HEK293 (cell line): ENCODE data around the gene NHS.

Source experiments
- CTCF ChIA-PET: fragments of 350-600 bp; formaldehyde crosslinking; extraction: SDS; loops from one replicate; lab custom pipeline; 2021; ENCODE audit warnings: antibody characterized with exemption; lab: Yijun Ruan, JAX
- POLR2A ChIA-PET: fragments of 300-600 bp; formaldehyde crosslinking; extraction: SDS; loops from one replicate; lab custom pipeline; 2020; ENCODE audit warnings: antibody characterized with exemption, inconsistent platforms; lab: Yijun Ruan, JAX
- H3K27ac ChIP-seq: fragments of 200-500 bp; sonication (Bioruptor generic); 2 replicates; pipeline ENCODE4 v1.5.1; 2014; ENCODE audit warnings: low read depth, low read length, control low read depth, inconsistent platforms; ENCODE audit errors: extremely low read depth
- H3K36me3 ChIP-seq, 2 experiments: fragments of 200-500 bp in 1 of 2; sonication (Bioruptor generic) in 1 of 2; 1 replicate in 1 of 2; 2 replicates in 1 of 2; pipeline ENCODE4 v1.5.1; 2014 to 2017; ENCODE audit warnings: inconsistent platforms in 2 of 2, low read length in 2 of 2; ENCODE audit not compliant: control insufficient read depth in 2 of 2, insufficient read depth in 1 of 2
- H3K4me1 ChIP-seq: fragments of 200-500 bp; sonication (Bioruptor generic); 2 replicates; pipeline ENCODE4 v1.5.1; 2014; ENCODE audit warnings: mild to moderate bottlenecking, low read length, inconsistent platforms; ENCODE audit not compliant: control insufficient read depth, insufficient read depth
- H3K4me3 ChIP-seq: 2 replicates; pipeline ENCODE4 v1.5.1; 2011; ENCODE audit warnings: low read depth, mild to moderate bottlenecking, control low read depth, low read length, moderate library complexity
- H3K9me3 ChIP-seq: fragments of 200-500 bp; sonication (Bioruptor generic); 2 replicates; pipeline ENCODE4 v1.5.1; 2014; ENCODE audit warnings: low read depth, low read length, inconsistent platforms; ENCODE audit not compliant: control insufficient read depth, insufficient read depth
- GFI1B ChIP-seq: fragments of 450-650 bp; formaldehyde crosslinking; IDR thresholded peaks from 2 replicates; pipeline ENCODE4 v1.5.1; 2016; ENCODE audit warnings: missing biosample characterization, missing genetic modification characterization
- KLF1 ChIP-seq: fragments of 450-650 bp; formaldehyde crosslinking; IDR thresholded peaks from 2 replicates; pipeline ENCODE4 v1.5.1; 2016; ENCODE audit warnings: missing biosample characterization, missing genetic modification characterization
- KLF7 ChIP-seq: fragments of 450-650 bp; formaldehyde crosslinking; IDR thresholded peaks from 2 replicates; pipeline ENCODE4 v1.5.1; 2016; ENCODE audit warnings: missing biosample characterization, missing genetic modification characterization, borderline replicate concordance
- ZFP37 ChIP-seq: fragments of 450-650 bp; formaldehyde crosslinking; IDR thresholded peaks from 2 replicates; pipeline ENCODE4 v1.5.1; 2016; ENCODE audit warnings: missing biosample characterization, missing genetic modification characterization
- ZFP69B ChIP-seq: fragments of 450-650 bp; formaldehyde crosslinking; IDR thresholded peaks from 2 replicates; pipeline ENCODE4 v1.5.1; 2016; ENCODE audit warnings: missing biosample characterization, missing genetic modification characterization
- ZNF426 ChIP-seq: fragments of 450-650 bp; formaldehyde crosslinking; IDR thresholded peaks from 2 replicates; pipeline ENCODE4 v1.5.1; 2017; ENCODE audit warnings: missing biosample characterization, missing genetic modification characterization, mild to moderate bottlenecking, inconsistent platforms, moderate library complexity
- ZNF529 ChIP-seq: fragments of 450-650 bp; formaldehyde crosslinking; IDR thresholded peaks from 2 replicates; pipeline ENCODE4 v1.5.1; 2017; ENCODE audit warnings: missing genetic modification characterization, missing biosample characterization; ENCODE audit not compliant: insufficient replicate concordance
- ZNF549 ChIP-seq: fragments of 450-650 bp; IDR thresholded peaks from 2 replicates; pipeline ENCODE4 v1.5.1; 2018; ENCODE audit warnings: missing biosample characterization, missing genetic modification characterization, mild to moderate bottlenecking, inconsistent platforms, moderate library complexity
- ZNF560 ChIP-seq: fragments of 450-650 bp; formaldehyde crosslinking; IDR thresholded peaks from 2 replicates; pipeline ENCODE4 v1.5.1; 2017; ENCODE audit warnings: missing biosample characterization, missing genetic modification characterization, borderline replicate concordance
- ZNF596 ChIP-seq: fragments of 450-650 bp; IDR thresholded peaks from 2 replicates; pipeline ENCODE4 v1.5.0; 2018; ENCODE audit warnings: missing biosample characterization, mild to moderate bottlenecking, missing genetic modification characterization, moderate library complexity
- ZNF707 ChIP-seq: fragments of 450-650 bp; formaldehyde crosslinking; IDR thresholded peaks from 2 replicates; pipeline ENCODE4 v1.5.1; 2016; ENCODE audit warnings: missing biosample characterization, missing genetic modification characterization
- ZNF747 ChIP-seq: fragments of 450-650 bp; formaldehyde crosslinking; IDR thresholded peaks from 2 replicates; pipeline ENCODE4 v1.5.1; 2016; ENCODE audit warnings: missing biosample characterization, missing genetic modification characterization
- ZSCAN30 ChIP-seq: fragments of 450-650 bp; IDR thresholded peaks from 2 replicates; pipeline ENCODE4 v1.5.1; 2018; ENCODE audit warnings: missing biosample characterization, mild to moderate bottlenecking, missing genetic modification characterization, moderate library complexity
- ZSCAN5A ChIP-seq: fragments of 450-650 bp; formaldehyde crosslinking; IDR thresholded peaks from 2 replicates; pipeline ENCODE4 v1.5.1; 2016; ENCODE audit warnings: missing biosample characterization, missing genetic modification characterization
- TF ChIP-seq, protein P1 (sequence below): fragments of 450-650 bp; formaldehyde crosslinking; IDR thresholded peaks from 2 replicates; pipeline ENCODE4 v1.5.0; 2017; ENCODE audit warnings: missing biosample characterization, missing genetic modification characterization, borderline replicate concordance
- TF ChIP-seq, protein P2 (sequence below): fragments of 450-650 bp; formaldehyde crosslinking; IDR thresholded peaks from 2 replicates; pipeline ENCODE4 v1.5.1; 2016; ENCODE audit warnings: missing biosample characterization, missing genetic modification characterization
- TF ChIP-seq, protein P3 (sequence below): fragments of 450-650 bp; formaldehyde crosslinking; IDR thresholded peaks from 2 replicates; pipeline ENCODE4 v1.5.1; 2016; ENCODE audit warnings: missing biosample characterization, missing genetic modification characterization
- TF ChIP-seq, protein P4 (sequence below): fragments of 450-650 bp; formaldehyde crosslinking; IDR thresholded peaks from 2 replicates; pipeline ENCODE4; 2016; ENCODE audit warnings: missing biosample characterization, missing genetic modification characterization

The NHS gene

GRCh38 chrX:17464194-17464593 is 89.2 kb downstream of the NHS start:
- CTCF ChIA-PET, result interaction anchor here (1.4 kb wide), 1 partner anchor 11 kb away, joined by 3 read pairs; no protein-coding TSS in a partner anchor
- Histone ChIP-seq H3K4me1 (peaks cover 4% of the 10 kb centered on the region; the same call in 1 of the 2 replicates), H3K4me3 (no peak overlapping the region), H3K36me3 (no peaks in the 10 kb centered on the region), H3K27ac (no peak overlapping the region), H3K9me3 (no peaks in the 10 kb centered on the region)
- TF ChIP-seq KLF1 (tag by site-specific recombination), result no peak
- no peak for TF ChIP-seq ZNF596
- TF ChIP-seq ZNF549 (tag by site-specific recombination), result no peak
- no peak for TF ChIP-seq ZNF560 (tag by site-specific recombination)
- no peak for TF ChIP-seq ZSCAN30 (tag by site-specific recombination)
- no peak for TF ChIP-seq ZNF426 (tag by site-specific recombination)
- TF ChIP-seq ZFP37, result no peak
- no peak for TF ChIP-seq GFI1B (tag by site-specific recombination)
- no peak for TF ChIP-seq ZNF707 (tag by site-specific recombination)
- TF ChIP-seq KLF7, result no peak
- TF ChIP-seq, protein P1, sequence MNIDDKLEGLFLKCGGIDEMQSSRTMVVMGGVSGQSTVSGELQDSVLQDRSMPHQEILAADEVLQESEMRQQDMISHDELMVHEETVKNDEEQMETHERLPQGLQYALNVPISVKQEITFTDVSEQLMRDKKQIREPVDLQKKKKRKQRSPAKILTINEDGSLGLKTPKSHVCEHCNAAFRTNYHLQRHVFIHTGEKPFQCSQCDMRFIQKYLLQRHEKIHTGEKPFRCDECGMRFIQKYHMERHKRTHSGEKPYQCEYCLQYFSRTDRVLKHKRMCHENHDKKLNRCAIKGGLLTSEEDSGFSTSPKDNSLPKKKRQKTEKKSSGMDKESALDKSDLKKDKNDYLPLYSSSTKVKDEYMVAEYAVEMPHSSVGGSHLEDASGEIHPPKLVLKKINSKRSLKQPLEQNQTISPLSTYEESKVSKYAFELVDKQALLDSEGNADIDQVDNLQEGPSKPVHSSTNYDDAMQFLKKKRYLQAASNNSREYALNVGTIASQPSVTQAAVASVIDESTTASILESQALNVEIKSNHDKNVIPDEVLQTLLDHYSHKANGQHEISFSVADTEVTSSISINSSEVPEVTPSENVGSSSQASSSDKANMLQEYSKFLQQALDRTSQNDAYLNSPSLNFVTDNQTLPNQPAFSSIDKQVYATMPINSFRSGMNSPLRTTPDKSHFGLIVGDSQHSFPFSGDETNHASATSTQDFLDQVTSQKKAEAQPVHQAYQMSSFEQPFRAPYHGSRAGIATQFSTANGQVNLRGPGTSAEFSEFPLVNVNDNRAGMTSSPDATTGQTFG, result no peak
- no peak for TF ChIP-seq ZFP69B
- no peak for TF ChIP-seq ZNF529 (tag by site-specific recombination)
- TF ChIP-seq, protein P2, sequence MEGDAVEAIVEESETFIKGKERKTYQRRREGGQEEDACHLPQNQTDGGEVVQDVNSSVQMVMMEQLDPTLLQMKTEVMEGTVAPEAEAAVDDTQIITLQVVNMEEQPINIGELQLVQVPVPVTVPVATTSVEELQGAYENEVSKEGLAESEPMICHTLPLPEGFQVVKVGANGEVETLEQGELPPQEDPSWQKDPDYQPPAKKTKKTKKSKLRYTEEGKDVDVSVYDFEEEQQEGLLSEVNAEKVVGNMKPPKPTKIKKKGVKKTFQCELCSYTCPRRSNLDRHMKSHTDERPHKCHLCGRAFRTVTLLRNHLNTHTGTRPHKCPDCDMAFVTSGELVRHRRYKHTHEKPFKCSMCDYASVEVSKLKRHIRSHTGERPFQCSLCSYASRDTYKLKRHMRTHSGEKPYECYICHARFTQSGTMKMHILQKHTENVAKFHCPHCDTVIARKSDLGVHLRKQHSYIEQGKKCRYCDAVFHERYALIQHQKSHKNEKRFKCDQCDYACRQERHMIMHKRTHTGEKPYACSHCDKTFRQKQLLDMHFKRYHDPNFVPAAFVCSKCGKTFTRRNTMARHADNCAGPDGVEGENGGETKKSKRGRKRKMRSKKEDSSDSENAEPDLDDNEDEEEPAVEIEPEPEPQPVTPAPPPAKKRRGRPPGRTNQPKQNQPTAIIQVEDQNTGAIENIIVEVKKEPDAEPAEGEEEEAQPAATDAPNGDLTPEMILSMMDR (tag by site-specific recombination), result no peak
- TF ChIP-seq ZSCAN5A (tag by site-specific recombination), result no peak
- no peak for TF ChIP-seq ZNF747 (tag by site-specific recombination)
- TF ChIP-seq, protein P3, sequence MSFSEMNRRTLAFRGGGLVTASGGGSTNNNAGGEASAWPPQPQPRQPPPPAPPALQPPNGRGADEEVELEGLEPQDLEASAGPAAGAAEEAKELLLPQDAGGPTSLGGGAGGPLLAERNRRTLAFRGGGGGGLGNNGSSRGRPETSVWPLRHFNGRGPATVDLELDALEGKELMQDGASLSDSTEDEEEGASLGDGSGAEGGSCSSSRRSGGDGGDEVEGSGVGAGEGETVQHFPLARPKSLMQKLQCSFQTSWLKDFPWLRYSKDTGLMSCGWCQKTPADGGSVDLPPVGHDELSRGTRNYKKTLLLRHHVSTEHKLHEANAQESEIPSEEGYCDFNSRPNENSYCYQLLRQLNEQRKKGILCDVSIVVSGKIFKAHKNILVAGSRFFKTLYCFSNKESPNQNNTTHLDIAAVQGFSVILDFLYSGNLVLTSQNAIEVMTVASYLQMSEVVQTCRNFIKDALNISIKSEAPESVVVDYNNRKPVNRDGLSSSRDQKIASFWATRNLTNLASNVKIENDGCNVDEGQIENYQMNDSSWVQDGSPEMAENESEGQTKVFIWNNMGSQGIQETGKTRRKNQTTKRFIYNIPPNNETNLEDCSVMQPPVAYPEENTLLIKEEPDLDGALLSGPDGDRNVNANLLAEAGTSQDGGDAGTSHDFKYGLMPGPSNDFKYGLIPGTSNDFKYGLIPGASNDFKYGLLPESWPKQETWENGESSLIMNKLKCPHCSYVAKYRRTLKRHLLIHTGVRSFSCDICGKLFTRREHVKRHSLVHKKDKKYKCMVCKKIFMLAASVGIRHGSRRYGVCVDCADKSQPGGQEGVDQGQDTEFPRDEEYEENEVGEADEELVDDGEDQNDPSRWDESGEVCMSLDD, result no peak
- TF ChIP-seq, protein P4, sequence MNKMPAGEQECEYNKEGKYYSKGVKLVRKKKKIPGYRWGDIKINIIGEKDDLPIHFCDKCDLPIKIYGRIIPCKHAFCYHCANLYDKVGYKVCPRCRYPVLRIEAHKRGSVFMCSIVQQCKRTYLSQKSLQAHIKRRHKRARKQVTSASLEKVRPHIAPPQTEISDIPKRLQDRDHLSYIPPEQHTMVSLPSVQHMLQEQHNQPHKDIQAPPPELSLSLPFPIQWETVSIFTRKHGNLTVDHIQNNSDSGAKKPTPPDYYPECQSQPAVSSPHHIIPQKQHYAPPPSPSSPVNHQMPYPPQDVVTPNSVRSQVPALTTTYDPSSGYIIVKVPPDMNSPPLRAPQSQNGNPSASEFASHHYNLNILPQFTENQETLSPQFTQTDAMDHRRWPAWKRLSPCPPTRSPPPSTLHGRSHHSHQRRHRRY (tag by site-specific recombination), result no peak
- POLR2A ChIA-PET, result no interaction called here
